Right ventricle myocardium superior (tissue), 1 donor: ENCODE data around the gene LEO1. TPM values are rescaled to one million over a fixed set of nuclear protein-coding genes. Genes with fewer than 3 reads are reported as not detected.

ENCODE experiments used
- total RNA-seq: library from RNA; stranded (reverse); fragmentation: NEBNext Ultra II Directional; extraction: Animal tissue kit (Norgen Biotek cat#: 25700); gene quantifications from one replicate; pipeline ENCODE4 v1.2.1, GENCODE V29; 2021
- donor health status: DM: no; HTN: yes; CAD: no; lungs with severe emphysema.

The LEO1 gene
- total RNA-seq, 1 donor from 2014 or later = 7.8 TPM

Other genes with a start within 250 kb of the LEO1 start
- 4.3 TPM for gene LYSMD2, start 234.1 kb downstream of the LEO1 start, total RNA-seq
- 7.3 TPM for gene TMOD2, start 220.2 kb downstream of the LEO1 start, total RNA-seq
- 17.6 TPM for gene TMOD3, start 142.1 kb downstream of the LEO1 start, total RNA-seq
- 17.6 TPM for gene MAPK6, start 47.4 kb upstream of the LEO1 start, total RNA-seq
- not detected for gene BCL2L10, start 141.0 kb upstream of the LEO1 start, total RNA-seq
- 7.8 TPM for gene GNB5, start 219.6 kb upstream of the LEO1 start, total RNA-seq